Nephron progenitor cell (in vitro differentiated cells): ENCODE results near the gene ARMC3.

Experiments used
- DNase-seq: peaks from one replicate; pipeline ENCODE4 v3.0.0; 2021
- H3K27ac Mint-ChIP-seq: 2 replicates; pipeline ENCODE4 v1.8.0; 2021; ENCODE audit warnings: mild to moderate bottlenecking, moderate library complexity, mixed read lengths
- H3K27me3 Mint-ChIP-seq: 2 replicates; pipeline ENCODE4 v1.8.0; 2021; ENCODE audit warnings: mild to moderate bottlenecking, low read depth, mixed read lengths; ENCODE audit not compliant: poor library complexity
- H3K36me3 Mint-ChIP-seq: 2 replicates; pipeline ENCODE4 v1.8.0; 2021; ENCODE audit warnings: low read depth, mixed read lengths
- H3K4me1 Mint-ChIP-seq: 2 replicates; pipeline ENCODE4 v1.8.0; 2021; ENCODE audit warnings: mixed read lengths
- H3K4me3 Mint-ChIP-seq: 2 replicates; pipeline ENCODE4 v1.8.0; 2021; ENCODE audit warnings: mild to moderate bottlenecking, moderate library complexity, mixed read lengths
- H3K9me3 Mint-ChIP-seq: 2 replicates; pipeline ENCODE4 v1.8.0; 2021; ENCODE audit warnings: mild to moderate bottlenecking, moderate library complexity, mixed read lengths
- CTCF ChIP-seq: fragments of 200-600 bp; sonication (generic); IDR thresholded peaks from 2 replicates; pipeline ENCODE4 v1.5.0; 2021; ENCODE audit warnings: antibody characterized with exemption

The ARMC3 gene

GRCh38 chr10:22958338-22958737 is 30.5 kb downstream of the ARMC3 start:
- H3K4me1 Mint-ChIP-seq: peaks cover 6% of the 10 kb centered on the region
- H3K9me3 Mint-ChIP-seq: peaks cover 12% of the 10 kb centered on the region
- peaks cover 6% of the 10 kb centered on the region for H3K36me3 Mint-ChIP-seq
- no peak overlapping the region for H3K4me3 Mint-ChIP-seq
- TF ChIP-seq CTCF: no peak
- no peak for DNase-seq
- H3K27ac Mint-ChIP-seq: no peak overlapping the region
- no peaks in the 10 kb centered on the region for H3K27me3 Mint-ChIP-seq

- Mint-ChIP-seq H3K9me3 (peaks cover 5% of the 10 kb centered on the region), H3K4me1 (peaks cover 6% of the 10 kb centered on the region)
- no peak for DNase-seq
Observed at GRCh38 chr10:22959292-22959691, 31.4 kb downstream of the ARMC3 start.

GRCh38 chr10:22959950-22960349 is 32.1 kb downstream of the ARMC3 start:
- H3K27me3 Mint-ChIP-seq: no peaks in the 10 kb centered on the region

More at GRCh38 chr10:22959292-22959691, 31.4 kb downstream of the ARMC3 start:
- TF ChIP-seq CTCF: no peak
- H3K27me3 Mint-ChIP-seq: no peaks in the 10 kb centered on the region
- no peak overlapping the region for H3K27ac Mint-ChIP-seq
- no peaks in the 10 kb centered on the region for H3K36me3 Mint-ChIP-seq
- no peak overlapping the region for H3K4me3 Mint-ChIP-seq

GRCh38 chr10:22962817-22963216 is 35.0 kb downstream of the ARMC3 start:
- Mint-ChIP-seq H3K36me3 (no peaks in the 10 kb centered on the region), H3K9me3 (peaks cover 5% of the 10 kb centered on the region), H3K4me1 (peaks cover 15% of the 10 kb centered on the region), H3K4me3 (no peak overlapping the region), H3K27me3 (no peaks in the 10 kb centered on the region), H3K27ac (no peak overlapping the region)
- no peak for TF ChIP-seq CTCF
- DNase-seq: no peak

More at GRCh38 chr10:22959950-22960349, 32.1 kb downstream of the ARMC3 start:
- DNase-seq: no peak
- Mint-ChIP-seq H3K4me3 (no peak overlapping the region), H3K9me3 (peaks cover 5% of the 10 kb centered on the region), H3K27ac (no peak overlapping the region), H3K4me1 (peaks cover 6% of the 10 kb centered on the region), H3K36me3 (no peaks in the 10 kb centered on the region)
- no peak for TF ChIP-seq CTCF

DNA sequence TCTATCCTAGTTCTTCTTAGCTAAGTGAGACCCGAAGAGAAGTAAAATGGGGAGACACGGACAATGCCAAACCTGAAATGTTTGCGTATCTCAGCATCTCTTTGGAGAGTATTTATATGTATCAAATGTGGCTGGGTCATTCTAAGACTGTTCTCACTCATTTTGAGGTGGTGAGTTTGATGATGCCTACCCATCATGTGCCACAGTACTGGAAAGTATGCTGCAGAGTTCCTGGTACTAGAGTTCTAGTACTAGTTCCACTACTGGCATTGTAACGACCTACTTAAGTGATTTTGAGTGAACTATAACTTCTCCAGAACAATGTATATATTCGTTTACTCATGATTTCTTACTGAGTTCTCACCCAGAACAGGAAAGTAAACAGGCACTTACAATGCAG is 41.9 kb downstream of the ARMC3 start:
- H3K9me3 Mint-ChIP-seq: no peaks in the 10 kb centered on the region
- no peak for DNase-seq
- H3K36me3 Mint-ChIP-seq: no peaks in the 10 kb centered on the region
- no peak overlapping the region for H3K4me3 Mint-ChIP-seq
- TF ChIP-seq CTCF: no peak
- peaks cover 15% of the 10 kb centered on the region for H3K4me1 Mint-ChIP-seq
- no peak overlapping the region for H3K27ac Mint-ChIP-seq
- peaks cover 11% of the 10 kb centered on the region for H3K27me3 Mint-ChIP-seq

DNA sequence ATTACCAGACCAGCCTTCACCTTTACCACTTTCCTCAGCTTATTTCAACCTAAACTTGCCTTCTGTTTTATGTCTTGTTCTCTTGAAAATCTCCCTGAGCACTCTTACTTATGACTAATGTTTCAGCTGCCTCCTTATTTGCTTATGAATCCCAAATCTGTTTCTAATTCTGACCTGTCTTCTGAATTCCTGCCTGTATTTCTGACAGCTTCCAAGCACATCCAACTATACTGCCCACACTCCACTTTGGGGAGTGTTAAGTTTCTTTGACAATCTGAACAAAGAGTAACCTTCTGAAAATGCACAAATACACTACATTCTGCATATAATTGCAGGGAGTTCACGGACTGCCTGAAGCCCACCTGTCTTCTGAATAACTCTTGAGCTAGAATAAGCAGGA is 48.7 kb downstream of the ARMC3 start:
- peaks cover 24% of the 10 kb centered on the region for H3K27me3 Mint-ChIP-seq
- no peak overlapping the region for H3K27ac Mint-ChIP-seq
- no peaks in the 10 kb centered on the region for H3K36me3 Mint-ChIP-seq
- no peak for DNase-seq
- H3K9me3 Mint-ChIP-seq: no peaks in the 10 kb centered on the region
- peaks cover 10% of the 10 kb centered on the region for H3K4me1 Mint-ChIP-seq
- no peak for TF ChIP-seq CTCF
- H3K4me3 Mint-ChIP-seq: no peak overlapping the region
